ENCODE results near the gene PTOV1. TPM values are rescaled to one million over a fixed set of nuclear protein-coding genes. Genes with fewer than 3 reads are reported as not detected.

Gene PTOV1
- total RNA-seq, 5 donors from 2014 or later (not counting 1 experiment from before 2014, with no cell fraction given) = 149 to 165 (median 156) TPM

GRCh38 chr19:49887037-49887664 lies 36.2 kb downstream of the PTOV1 start:
- no peak overlapping the region for H3K4me3 Mint-ChIP-seq
- CTCF ChIA-PET = no interaction called here
- Histone ChIP-seq H3K27me3 (replicated peaks in 1 of 2; ENCODE audit: control insufficient read depth in 2 of 2, extremely low read depth in 1 of 2, insufficient read depth in 2 of 2, low read length in 1 of 2) (no peaks in the 10 kb centered on the region), H3K4me1 (ENCODE audit: control insufficient read depth in 1 of 2, extremely low read depth in 1 of 2, insufficient read depth in 2 of 2, low read length in 2 of 2) (peaks cover 0 to 17% of the 10 kb centered on the region in 2 experiments), H3K36me3 (ENCODE audit: control insufficient read depth in 2 of 2, extremely low read depth in 1 of 2, insufficient read depth in 1 of 2, low read length in 1 of 2) (peaks cover 22 to 32% of the 10 kb centered on the region in 2 donors), H3K27ac (ENCODE audit: low read length) (no peak overlapping the region), H3K9me3 (no peaks in the 10 kb centered on the region), H3K4me3 (ENCODE audit: control insufficient read depth in 1 of 2, extremely low read depth in 1 of 2, low read length in 1 of 2) (no peak overlapping the region)
- H3K36me3 Mint-ChIP-seq = peaks cover 26% of the 10 kb centered on the region
- DNase-seq (no peak), ATAC-seq (replicated peaks in 1 of 4) (no peak)
- H3K27me3 Mint-ChIP-seq = no peaks in the 10 kb centered on the region
- peaks cover 0 to 12% (median 12%) of the 10 kb centered on the region in 3 donors for H3K4me1 Mint-ChIP-seq
- no peak overlapping the region for H3K27ac Mint-ChIP-seq
- POLR2A ChIA-PET = no interaction called here
- 90% methylated on average over 11 of the region's 23 CpGs for WGBS (ENCODE audit: insufficient coverage)
- H3K9me3 Mint-ChIP-seq = no peaks in the 10 kb centered on the region

- Histone ChIP-seq H3K9me3 (no peaks in the 10 kb centered on the region), H3K4me3 (ENCODE audit: control insufficient read depth in 1 of 2, extremely low read depth in 1 of 2, low read length in 1 of 2) (no peak overlapping the region), H3K4me1 (ENCODE audit: control insufficient read depth in 1 of 2, extremely low read depth in 1 of 2, insufficient read depth in 2 of 2, low read length in 2 of 2) (peaks cover 0 to 17% of the 10 kb centered on the region in 2 experiments), H3K27me3 (replicated peaks in 1 of 2; ENCODE audit: control insufficient read depth in 2 of 2, extremely low read depth in 1 of 2, insufficient read depth in 2 of 2, low read length in 1 of 2) (no peaks in the 10 kb centered on the region), H3K27ac (ENCODE audit: low read length) (no peak overlapping the region), H3K36me3 (ENCODE audit: control insufficient read depth in 2 of 2, extremely low read depth in 1 of 2, insufficient read depth in 1 of 2, low read length in 1 of 2) (peaks cover 15 to 25% of the 10 kb centered on the region in 2 donors)
- CTCF ChIA-PET = no interaction called here
- H3K36me3 Mint-ChIP-seq = peaks cover 23% of the 10 kb centered on the region
- no peak overlapping the region for H3K4me3 Mint-ChIP-seq
- DNase-seq (no peak), ATAC-seq (replicated peaks in 1 of 4) (no peak)
- POLR2A ChIA-PET = interaction anchor here (0.5 to 0.6 kb wide), 3 partner anchors 14 to 1027 kb away, joined by 4 to 7 read pairs (median 5); no protein-coding TSS in a partner anchor
- H3K27me3 Mint-ChIP-seq = no peaks in the 10 kb centered on the region
- peaks cover 5 to 12% (median 12%) of the 10 kb centered on the region in 3 donors for H3K4me1 Mint-ChIP-seq
- H3K9me3 Mint-ChIP-seq = no peaks in the 10 kb centered on the region
- no peak overlapping the region for H3K27ac Mint-ChIP-seq
- 84% methylated on average over 37 of the region's 54 CpGs for WGBS (ENCODE audit: insufficient coverage)
These were observed 36.9 kb downstream of the PTOV1 start for GRCh38 chr19:49887665-49888509.

- Mint-ChIP-seq H3K4me3 (peak overlapping the region in 1 of 3 donors; percentile 28), H3K9me3 (no peaks in the 10 kb centered on the region), H3K36me3 (peaks cover 19% of the 10 kb centered on the region), H3K27ac (no peak overlapping the region), H3K27me3 (no peaks in the 10 kb centered on the region), H3K4me1 (peaks cover 6 to 14% (median 12%) of the 10 kb centered on the region in 3 donors)
- CTCF ChIA-PET = no interaction called here
- H3K9me3 ChIP-seq = no peaks in the 10 kb centered on the region
- H3K27ac ChIP-seq (ENCODE audit: low read length) = no peak overlapping the region
- ATAC-seq (replicated peaks in 1 of 4) (no peak), DNase-seq (no peak)
- H3K27me3 ChIP-seq (replicated peaks in 1 of 2; ENCODE audit: control insufficient read depth in 2 of 2, extremely low read depth in 1 of 2, insufficient read depth in 2 of 2, low read length in 1 of 2) = no peaks in the 10 kb centered on the region
- WGBS (ENCODE audit: insufficient coverage) = 97% methylated on average over 17 of the region's 18 CpGs
- peaks cover 15 to 19% of the 10 kb centered on the region in 2 donors for H3K36me3 ChIP-seq (ENCODE audit: control insufficient read depth in 2 of 2, extremely low read depth in 1 of 2, insufficient read depth in 1 of 2, low read length in 1 of 2)
- POLR2A ChIA-PET = interaction anchor here in 1 of 2 donors (0.6 kb wide), 1 partner anchor 14 kb away, joined by 7 read pairs; no protein-coding TSS in a partner anchor
- H3K4me3 ChIP-seq (ENCODE audit: control insufficient read depth in 1 of 2, extremely low read depth in 1 of 2, low read length in 1 of 2) = no peak overlapping the region
- peaks cover 0 to 17% of the 10 kb centered on the region in 2 experiments for H3K4me1 ChIP-seq (ENCODE audit: control insufficient read depth in 1 of 2, extremely low read depth in 1 of 2, insufficient read depth in 2 of 2, low read length in 2 of 2)
These were observed 37.5 kb downstream of the PTOV1 start for GRCh38 chr19:49888510-49888824.

- CTCF ChIA-PET = no interaction called here
- no peaks in the 10 kb centered on the region for H3K9me3 ChIP-seq
- peaks cover 15% of the 10 kb centered on the region for H3K36me3 Mint-ChIP-seq
- no peak overlapping the region for H3K27ac Mint-ChIP-seq
- POLR2A ChIA-PET = no interaction called here
- no peaks in the 10 kb centered on the region for H3K9me3 Mint-ChIP-seq
- H3K4me1 ChIP-seq (ENCODE audit: control insufficient read depth in 1 of 2, extremely low read depth in 1 of 2, insufficient read depth in 2 of 2, low read length in 2 of 2) = peaks cover 0 to 19% of the 10 kb centered on the region in 2 experiments
- no peaks in the 10 kb centered on the region for H3K27me3 ChIP-seq (replicated peaks in 1 of 2; ENCODE audit: control insufficient read depth in 2 of 2, extremely low read depth in 1 of 2, insufficient read depth in 2 of 2, low read length in 1 of 2)
- H3K27me3 Mint-ChIP-seq = no peaks in the 10 kb centered on the region
- H3K36me3 ChIP-seq (ENCODE audit: control insufficient read depth in 2 of 2, extremely low read depth in 1 of 2, insufficient read depth in 1 of 2, low read length in 1 of 2) = peaks cover 12% of the 10 kb centered on the region in 2 donors
- H3K4me3 Mint-ChIP-seq = peak overlapping the region in 1 of 3 donors; percentile 28
- H3K4me3 ChIP-seq (ENCODE audit: control insufficient read depth in 1 of 2, extremely low read depth in 1 of 2, low read length in 1 of 2) = no peak overlapping the region
- H3K4me1 Mint-ChIP-seq = peaks cover 6 to 14% (median 12%) of the 10 kb centered on the region in 3 donors
- WGBS (ENCODE audit: insufficient coverage) = 92% methylated on average over 17 of the region's 23 CpGs
- H3K27ac ChIP-seq (ENCODE audit: low read length) = no peak overlapping the region
- DNase-seq (no peak), ATAC-seq (replicated peaks in 1 of 4) (no peak)
These were observed 38.2 kb downstream of the PTOV1 start for GRCh38 chr19:49889038-49889686.

GRCh38 chr19:49889687-49890348 lies 38.9 kb downstream of the PTOV1 start:
- Histone ChIP-seq H3K36me3 (ENCODE audit: control insufficient read depth in 2 of 2, extremely low read depth in 1 of 2, insufficient read depth in 1 of 2, low read length in 1 of 2) (peaks cover 5 to 6% of the 10 kb centered on the region in 2 donors), H3K4me1 (ENCODE audit: control insufficient read depth in 1 of 2, extremely low read depth in 1 of 2, insufficient read depth in 2 of 2, low read length in 2 of 2) (peaks cover 0 to 21% of the 10 kb centered on the region in 2 experiments), H3K9me3 (no peaks in the 10 kb centered on the region), H3K27ac (ENCODE audit: low read length) (peak overlapping the region; percentile 44), H3K4me3 (ENCODE audit: control insufficient read depth in 1 of 2, extremely low read depth in 1 of 2, low read length in 1 of 2) (peak overlapping the region; percentile 62 to 65), H3K27me3 (replicated peaks in 1 of 2; ENCODE audit: control insufficient read depth in 2 of 2, extremely low read depth in 1 of 2, insufficient read depth in 2 of 2, low read length in 1 of 2) (no peaks in the 10 kb centered on the region)
- DNase-seq (peak; percentile 44 to 89 (median 65)), ATAC-seq (replicated peaks in 1 of 4) (peak; percentile 73 to 84 (median 82))
- CTCF ChIA-PET = no interaction called here
- H3K27ac Mint-ChIP-seq = peak overlapping the region; percentile 58 to 61
- no peaks in the 10 kb centered on the region for H3K9me3 Mint-ChIP-seq
- peaks cover 6 to 18% (median 12%) of the 10 kb centered on the region in 3 donors for H3K4me1 Mint-ChIP-seq
- peaks cover 10% of the 10 kb centered on the region for H3K36me3 Mint-ChIP-seq
- no peaks in the 10 kb centered on the region for H3K27me3 Mint-ChIP-seq
- POLR2A ChIA-PET = interaction anchor here in 1 of 2 donors (0.6 kb wide), 1 partner anchor 486 kb away, joined by 5 read pairs; the partner anchor contains the start of gene NR1H2
- H3K4me3 Mint-ChIP-seq = peak overlapping the region; percentile 76 to 80 (median 76)
- whole genome bisulfite sequencing (ENCODE audit: insufficient coverage) = 31% methylated on average over 71 of the region's 71 CpGs

Measured in T-cell (primary cell).